ENCODE measurements around the gene ANKRD65. TPM values are rescaled to one million over a fixed set of nuclear protein-coding genes. Genes with fewer than 3 reads are reported as not detected.

Gene ANKRD65
- total RNA-seq, 1 donor from 2014 or later = 4.0 TPM

- no peak for DNase-seq (ENCODE audit: low read depth)
- TF ChIP-seq, protein P1, sequence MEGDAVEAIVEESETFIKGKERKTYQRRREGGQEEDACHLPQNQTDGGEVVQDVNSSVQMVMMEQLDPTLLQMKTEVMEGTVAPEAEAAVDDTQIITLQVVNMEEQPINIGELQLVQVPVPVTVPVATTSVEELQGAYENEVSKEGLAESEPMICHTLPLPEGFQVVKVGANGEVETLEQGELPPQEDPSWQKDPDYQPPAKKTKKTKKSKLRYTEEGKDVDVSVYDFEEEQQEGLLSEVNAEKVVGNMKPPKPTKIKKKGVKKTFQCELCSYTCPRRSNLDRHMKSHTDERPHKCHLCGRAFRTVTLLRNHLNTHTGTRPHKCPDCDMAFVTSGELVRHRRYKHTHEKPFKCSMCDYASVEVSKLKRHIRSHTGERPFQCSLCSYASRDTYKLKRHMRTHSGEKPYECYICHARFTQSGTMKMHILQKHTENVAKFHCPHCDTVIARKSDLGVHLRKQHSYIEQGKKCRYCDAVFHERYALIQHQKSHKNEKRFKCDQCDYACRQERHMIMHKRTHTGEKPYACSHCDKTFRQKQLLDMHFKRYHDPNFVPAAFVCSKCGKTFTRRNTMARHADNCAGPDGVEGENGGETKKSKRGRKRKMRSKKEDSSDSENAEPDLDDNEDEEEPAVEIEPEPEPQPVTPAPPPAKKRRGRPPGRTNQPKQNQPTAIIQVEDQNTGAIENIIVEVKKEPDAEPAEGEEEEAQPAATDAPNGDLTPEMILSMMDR (conservative IDR thresholded peaks at IDR 0.05; ENCODE audit: low read depth, low read length) = no peak
- H3K4me3 ChIP-seq (ENCODE audit: low read depth, low read length) = peak overlapping the region; percentile 85
These were observed 22.3 kb downstream of the ANKRD65 start for GRCh38 chr1:1398677-1399186.

GRCh38 chr1:1397839-1398523 is 23.1 kb downstream of the ANKRD65 start:
- H3K4me3 ChIP-seq (ENCODE audit: low read depth, low read length) = peak overlapping the region; percentile 85
- no peak for DNase-seq (ENCODE audit: low read depth)
- TF ChIP-seq, protein P1 (conservative IDR thresholded peaks at IDR 0.05; ENCODE audit: low read depth, low read length) = no peak

- no peak for DNase-seq (ENCODE audit: low read depth)
- H3K4me3 ChIP-seq (ENCODE audit: low read depth, low read length) = no peak overlapping the region
- TF ChIP-seq, protein P1 (conservative IDR thresholded peaks at IDR 0.05; ENCODE audit: low read depth, low read length) = no peak
These were observed 25.9 kb downstream of the ANKRD65 start for GRCh38 chr1:1395166-1395565.

DNA sequence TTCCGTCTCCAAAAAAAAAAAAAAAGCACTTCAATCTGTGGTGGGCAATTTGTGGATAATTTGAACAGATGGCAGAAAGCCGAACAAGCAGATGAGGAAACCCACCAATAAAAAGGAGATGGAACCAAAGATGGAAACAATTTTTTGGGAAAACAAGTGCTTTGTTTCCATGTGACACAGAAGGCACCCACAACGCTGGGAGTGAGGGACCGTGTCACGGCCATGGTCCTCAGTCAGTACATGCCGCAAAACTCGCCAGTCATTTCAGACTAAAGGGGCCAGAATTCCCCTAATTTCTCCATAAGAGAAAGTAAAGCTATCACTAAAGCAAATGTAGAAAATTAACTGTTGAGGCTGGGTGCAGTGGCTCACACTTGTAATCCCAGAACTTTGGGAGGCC is 27.0 kb downstream of the ANKRD65 start:
- TF ChIP-seq, protein P1 (conservative IDR thresholded peaks at IDR 0.05; ENCODE audit: low read depth, low read length) = no peak
- H3K4me3 ChIP-seq (ENCODE audit: low read depth, low read length) = no peak overlapping the region
- DNase-seq (ENCODE audit: low read depth) = no peak

DNA sequence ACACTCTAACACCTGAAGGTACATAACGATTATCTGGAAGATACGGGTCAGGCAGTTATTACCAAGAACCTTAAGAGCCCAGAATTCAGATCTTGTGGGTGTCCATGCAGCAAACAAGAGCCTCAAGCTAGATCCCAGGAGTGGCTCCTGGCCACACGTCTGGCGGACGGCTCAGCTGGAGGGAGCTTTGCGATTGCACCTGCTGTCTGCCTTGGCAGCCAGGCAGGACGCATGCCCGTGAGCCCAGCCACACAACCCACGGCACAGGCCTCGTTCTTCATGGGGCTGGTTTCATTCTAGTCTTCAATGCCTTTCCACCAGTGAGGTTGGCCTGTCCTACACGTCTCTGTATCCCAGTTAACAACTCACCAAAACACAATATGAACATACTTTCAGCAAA is 27.6 kb downstream of the ANKRD65 start:
- TF ChIP-seq, protein P1 (conservative IDR thresholded peaks at IDR 0.05; ENCODE audit: low read depth, low read length) = no peak

DNA sequence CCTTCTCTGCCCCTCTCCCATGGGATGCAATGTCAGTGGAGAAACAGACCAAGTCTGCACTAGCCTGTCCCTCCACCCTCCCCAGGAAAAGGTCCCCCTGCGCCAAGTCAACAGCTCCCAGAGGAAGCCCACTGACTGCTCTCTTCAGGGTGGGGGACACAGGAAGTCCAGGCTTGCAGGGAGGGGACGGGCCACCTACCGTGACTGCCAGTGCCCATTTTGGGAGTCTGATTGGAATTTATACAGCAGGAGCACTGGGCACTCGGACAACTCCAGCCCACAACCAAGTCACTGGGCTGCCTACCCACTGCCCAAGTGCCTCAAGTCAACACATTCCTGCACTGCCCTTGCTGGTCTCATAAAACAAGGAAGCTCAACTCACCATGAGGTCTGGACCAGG is 28.1 kb downstream of the ANKRD65 start:
- no peak overlapping the region for H3K4me3 ChIP-seq (ENCODE audit: low read depth, low read length)
- no peak for DNase-seq (ENCODE audit: low read depth)
- TF ChIP-seq, protein P1 (conservative IDR thresholded peaks at IDR 0.05; ENCODE audit: low read depth, low read length) = no peak

More for the DNA sequence above, 27.6 kb downstream of the ANKRD65 start:
- DNase-seq (ENCODE audit: low read depth) = no peak
- no peak overlapping the region for H3K4me3 ChIP-seq (ENCODE audit: low read depth, low read length)

DNA sequence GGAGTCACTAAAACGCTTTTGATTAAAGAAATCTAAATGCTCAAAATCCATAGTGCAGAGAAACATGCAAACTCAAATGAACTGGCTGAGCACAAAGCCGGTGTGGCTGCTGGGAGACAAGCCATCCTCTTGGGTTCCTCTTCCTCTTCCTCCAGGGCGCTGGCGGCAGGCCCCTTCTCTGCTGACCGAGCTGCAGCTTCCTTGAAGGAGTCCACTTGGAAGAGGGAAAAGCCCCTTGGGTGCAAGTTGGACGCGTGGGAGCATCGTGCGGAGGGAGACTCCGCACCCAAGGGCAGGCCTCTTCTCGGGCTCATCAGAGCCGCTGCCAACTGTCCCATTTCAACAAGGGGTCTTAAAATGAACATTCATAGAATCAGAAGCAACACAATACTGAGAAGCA is 29.9 kb downstream of the ANKRD65 start:
- TF ChIP-seq, protein P1 (conservative IDR thresholded peaks at IDR 0.05; ENCODE audit: low read depth, low read length) = no peak
- H3K4me3 ChIP-seq (ENCODE audit: low read depth, low read length) = no peak overlapping the region
- no peak for DNase-seq (ENCODE audit: low read depth)

Data from epithelial cell of proximal tubule (primary cell).